Measurements from ENCODE around the gene GRB10. TPM values are rescaled to one million over a fixed set of nuclear protein-coding genes. Genes with fewer than 3 reads are reported as not detected.

GRB10 gene
- total and polyA plus RNA-seq, 2 of the 8 experiments (the other 6 are each of a cell fraction or from before 2014, with no cell fraction given): 35.7 to 97.0 TPM

DNA sequence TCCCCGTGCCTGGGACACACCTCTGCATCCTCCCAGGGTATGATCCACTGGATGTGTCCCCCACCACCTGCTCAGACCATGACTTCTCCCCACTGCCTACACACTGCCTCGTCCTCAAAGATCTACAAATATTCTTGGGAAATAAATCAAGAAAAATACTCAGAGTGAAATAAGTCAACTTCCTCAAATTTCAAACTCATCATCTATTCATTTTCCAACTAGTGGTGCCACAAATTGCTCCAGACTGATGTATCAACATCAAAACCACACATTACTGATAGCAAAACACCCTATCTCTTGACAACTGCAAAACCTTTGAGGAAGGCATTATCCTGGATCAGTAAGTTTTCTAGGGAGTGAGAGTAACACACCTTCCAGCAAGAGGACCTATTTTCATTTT, 87.7 kb downstream of the GRB10 start:
- Histone ChIP-seq H3K36me3 (ENCODE audit: control insufficient read depth in 2 of 4, insufficient read depth in 4 of 4, low read length in 3 of 4) (peaks cover 0 to 7% (median 1%) of the 10 kb centered on the region in 4 experiments; a peak in 3 of 8 replicates), H4K20me1 (replicated peaks in 1 of 2; ENCODE audit: control insufficient read depth in 1 of 2, insufficient read depth in 2 of 2, low read length in 2 of 2) (no peaks in the 10 kb centered on the region)
- CTCF ChIA-PET (ENCODE audit: partially characterized antibody): no interaction called here
- TF ChIP-seq EZH2 (IDR thresholded peaks at IDR 0.05; ENCODE audit: low read depth, low read length, severe bottlenecking) (no peak), KDM1A (IDR thresholded peaks at IDR 0.05; ENCODE audit: borderline replicate concordance, low read length) (no peak), SP2 (IDR thresholded peaks at IDR 0.05; ENCODE audit: low read length) (no peak), SIRT6 (IDR thresholded peaks at IDR 0.05; ENCODE audit: low read length) (no peak), NANOG (IDR thresholded peaks at IDR 0.05; ENCODE audit: insufficient read depth, low read depth, low read length, poor library complexity, severe bottlenecking) (no peak), POLR2A (IDR thresholded peaks at IDR 0.05; ENCODE audit: control extremely low read depth in 1 of 2, low read depth in 2 of 2, low read length in 2 of 2) (no peak), JUN (IDR thresholded peaks at IDR 0.05; ENCODE audit: low read depth, low read length) (no peak), GTF2F1 (IDR thresholded peaks at IDR 0.05; ENCODE audit: borderline replicate concordance, low read depth, low read length) (no peak), BRCA1 (IDR thresholded peaks at IDR 0.05; ENCODE audit: low read depth, low read length) (no peak), KDM5A (IDR thresholded peaks at IDR 0.05; ENCODE audit: low read length) (no peak), GABPA (IDR thresholded peaks at IDR 0.05; ENCODE audit: borderline replicate concordance, insufficient read depth, low read length) (no peak)
- TF ChIP-seq, protein P1, sequence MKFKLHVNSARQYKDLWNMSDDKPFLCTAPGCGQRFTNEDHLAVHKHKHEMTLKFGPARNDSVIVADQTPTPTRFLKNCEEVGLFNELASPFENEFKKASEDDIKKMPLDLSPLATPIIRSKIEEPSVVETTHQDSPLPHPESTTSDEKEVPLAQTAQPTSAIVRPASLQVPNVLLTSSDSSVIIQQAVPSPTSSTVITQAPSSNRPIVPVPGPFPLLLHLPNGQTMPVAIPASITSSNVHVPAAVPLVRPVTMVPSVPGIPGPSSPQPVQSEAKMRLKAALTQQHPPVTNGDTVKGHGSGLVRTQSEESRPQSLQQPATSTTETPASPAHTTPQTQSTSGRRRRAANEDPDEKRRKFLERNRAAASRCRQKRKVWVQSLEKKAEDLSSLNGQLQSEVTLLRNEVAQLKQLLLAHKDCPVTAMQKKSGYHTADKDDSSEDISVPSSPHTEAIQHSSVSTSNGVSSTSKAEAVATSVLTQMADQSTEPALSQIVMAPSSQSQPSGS (IDR thresholded peaks at IDR 0.05; ENCODE audit: low read length): no peak
- TF ChIP-seq, protein P2, sequence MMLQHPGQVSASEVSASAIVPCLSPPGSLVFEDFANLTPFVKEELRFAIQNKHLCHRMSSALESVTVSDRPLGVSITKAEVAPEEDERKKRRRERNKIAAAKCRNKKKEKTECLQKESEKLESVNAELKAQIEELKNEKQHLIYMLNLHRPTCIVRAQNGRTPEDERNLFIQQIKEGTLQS (IDR thresholded peaks at IDR 0.05; ENCODE audit: insufficient read depth, low read depth, low read length): no peak

More for the DNA sequence above, 87.7 kb downstream of the GRB10 start:
- H4K8ac ChIP-seq (ENCODE audit: extremely low read depth, insufficient read depth, low read length): no peak overlapping the region
- H2BK20ac ChIP-seq (ENCODE audit: low read length): no peak overlapping the region
- H3K4ac ChIP-seq (replicated peaks; ENCODE audit: insufficient read length, low read depth, low read length): no peak overlapping the region
- no peak overlapping the region for H3K23ac ChIP-seq (ENCODE audit: insufficient read length)
- no peak overlapping the region for H3K27ac ChIP-seq (ENCODE audit: low read depth, low read length)
- H3K27me3 ChIP-seq (replicated peaks in 1 of 4; ENCODE audit: control insufficient read depth in 3 of 4, extremely low read depth in 1 of 4, insufficient read depth in 3 of 4, low read length in 3 of 4): no peaks in the 10 kb centered on the region
- WGBS, 2 experiments (ENCODE audit: extremely low coverage in 1 of 2, insufficient coverage in 1 of 2, insufficient read length in 1 of 2, insufficient replicate concordance in 2 of 2, low coverage in 1 of 2, low lambda C conversion rate in 2 of 2, missing lambda C conversion rate in 1 of 2): 80% methylated on average over 2 of the region's 2 CpGs; no CpG with 5 or more reads in 1 of the 2 experiments
- H2BK120ac ChIP-seq (replicated peaks; ENCODE audit: low read depth, low read length): no peak overlapping the region
- H3K4me2 ChIP-seq (ENCODE audit: insufficient read depth in 1 of 2, low read depth in 2 of 2, low read length in 2 of 2): no peak overlapping the region
- no peak overlapping the region for H3K9ac ChIP-seq (replicated peaks in 1 of 4; ENCODE audit: extremely low read depth in 1 of 4, low read depth in 3 of 4, low read length in 3 of 4)
- H3K23me2 ChIP-seq (ENCODE audit: low read depth, low read length): no peaks in the 10 kb centered on the region
- H3K14ac ChIP-seq (ENCODE audit: insufficient read length): no peak overlapping the region
- peaks cover 0 to 11% (median 8%) of the 10 kb centered on the region in 4 experiments; a peak in 6 of 7 replicates for H3K4me1 ChIP-seq (replicated peaks in 1 of 4; ENCODE audit: control insufficient read depth in 3 of 4, insufficient read depth in 4 of 4, low read length in 3 of 4)
- H3K79me2 ChIP-seq (ENCODE audit: control insufficient read depth in 1 of 2, insufficient read depth in 2 of 2, low read length in 2 of 2): peaks cover 0 to 26% of the 10 kb centered on the region in 2 experiments; a peak in 2 of 4 replicates
- H3K79me1 ChIP-seq (ENCODE audit: low read depth, low read length): no peaks in the 10 kb centered on the region; the same call in 1 of the 2 replicates
- H2BK15ac ChIP-seq (ENCODE audit: low read length): no peak overlapping the region
- H4K5ac ChIP-seq (ENCODE audit: insufficient read length, low read depth, low read length): no peak overlapping the region
- no peak overlapping the region for H2AFZ ChIP-seq (ENCODE audit: low read length)
- no peak overlapping the region for H2BK12ac ChIP-seq (ENCODE audit: low read depth, low read length)
- H3K56ac ChIP-seq (replicated peaks; ENCODE audit: insufficient read length, low read depth, low read length): no peak overlapping the region
- H3K18ac ChIP-seq (ENCODE audit: extremely low read depth, low read length): no peak overlapping the region
- DNase-seq (ENCODE audit: low read depth in 1 of 2, low spot score in 2 of 2) (no peak), FAIRE-seq (no peak)
- H3K9me3 ChIP-seq (ENCODE audit: insufficient read depth in 2 of 2, low read depth in 1 of 2, low read length in 1 of 2): no peaks in the 10 kb centered on the region
- H2BK5ac ChIP-seq (ENCODE audit: low read depth, low read length): no peak overlapping the region
- H2AK5ac ChIP-seq (ENCODE audit: low read depth, low read length): no peak overlapping the region
- H4K91ac ChIP-seq (replicated peaks; ENCODE audit: insufficient read length, low read length): no peak overlapping the region
- POLR2A ChIA-PET (ENCODE audit: partially characterized antibody): no interaction called here
- no peak overlapping the region for H3K4me3 ChIP-seq (ENCODE audit: extremely low read depth in 1 of 4, insufficient read depth in 2 of 4, low read depth in 3 of 4, low read length in 4 of 4)

All from H1 (cell line).